Activated B cell treated with CpG ODN at 0.5 μM for 24 hours (primary cell): Measurements from ENCODE around the gene LDAH. TPM values are rescaled to one million over a fixed set of nuclear protein-coding genes. Genes with fewer than 3 reads are reported as not detected.
A peak's percentile ranks its signal among the peaks of the same experiment; 100 is the strongest.

Source experiments
- ATAC-seq: fragments of 200-7000 bp; cut with Tn5 transposase; one replicate; pipeline ENCODE4 v1.10.0; 2021; ENCODE audit warnings: low read depth, mild to moderate bottlenecking, moderate library complexity
- CTCF ChIA-PET: fragments of 350-600 bp; sonication (Branson Sonifier 250); formaldehyde crosslinking; loops from one replicate; lab custom pipeline; 2021; ENCODE audit warnings: antibody characterized with exemption; lab: Charles Lee
- POLR2A ChIA-PET: fragments of 350-600 bp; sonication (Branson Sonifier 250); formaldehyde crosslinking; loops from one replicate; lab custom pipeline; 2021; ENCODE audit warnings: antibody characterized with exemption; lab: Charles Lee
- DNase-seq: peaks from one replicate; pipeline ENCODE4 v3.0.0; 2022
- H3K27ac Mint-ChIP-seq: one replicate; pipeline ENCODE4 v1.8.0; 2020; ENCODE audit warnings: mixed read lengths
- H3K27me3 Mint-ChIP-seq: one replicate; pipeline ENCODE4 v1.8.0; 2021; ENCODE audit warnings: mixed read lengths
- H3K36me3 Mint-ChIP-seq: one replicate; pipeline ENCODE4 v1.8.0; 2021; ENCODE audit warnings: low read depth, mixed read lengths
- H3K4me1 Mint-ChIP-seq: one replicate; pipeline ENCODE4 v1.8.0; 2021; ENCODE audit warnings: mixed read lengths
- H3K4me3 Mint-ChIP-seq: one replicate; pipeline ENCODE4 v1.8.0; 2020; ENCODE audit warnings: mild to moderate bottlenecking, mixed read lengths
- H3K9me3 Mint-ChIP-seq: one replicate; pipeline ENCODE4 v1.8.0; 2020; ENCODE audit warnings: mixed read lengths
- CTCF ChIP-seq: fragments of 200-600 bp; IDR thresholded peaks from one replicate; pipeline ENCODE4 v1.8.0; 2022; ENCODE audit warnings: antibody characterized with exemption, mild to moderate bottlenecking
- intact Hi-C: fragments of 100-400 bp; cut with micrococcal nuclease; formaldehyde crosslinking; loops from one replicate; pipeline ENCODE4 v1.15.1; 2024
- total RNA-seq: library from RNA; stranded (reverse); gene quantifications from 2 replicates; pipeline ENCODE4 v1.2.3, GENCODE V29; 2022

Gene LDAH
- total RNA-seq, 1 donor from 2014 or later = 31.2 TPM

GRCh38 chr2:20698916-20699613 lies 123.8 kb downstream of the LDAH start:
- Mint-ChIP-seq H3K36me3 (peaks cover 10% of the 10 kb centered on the region), H3K4me3 (peak overlapping the region; percentile 30), H3K9me3 (no peaks in the 10 kb centered on the region), H3K27me3 (no peaks in the 10 kb centered on the region), H3K4me1 (peaks cover 29% of the 10 kb centered on the region), H3K27ac (peak overlapping the region; percentile 51)
- CTCF ChIA-PET = interaction anchor here (0.7 to 2.1 kb wide), 3 partner anchors 8 to 22 kb away, joined by 3 to 6 read pairs (median 4); no protein-coding TSS in a partner anchor
- intact Hi-C loops = loop anchor here (5.0 kb wide), 1 partner anchor 43 kb away; no protein-coding TSS in a partner anchor
- no peak for DNase-seq
- no peak for TF ChIP-seq CTCF
- ATAC-seq = peak; percentile 14
- POLR2A ChIA-PET = interaction anchor here (0.6 kb wide), 1 partner anchor 36 kb away, joined by 6 read pairs; no protein-coding TSS in a partner anchor

DNA sequence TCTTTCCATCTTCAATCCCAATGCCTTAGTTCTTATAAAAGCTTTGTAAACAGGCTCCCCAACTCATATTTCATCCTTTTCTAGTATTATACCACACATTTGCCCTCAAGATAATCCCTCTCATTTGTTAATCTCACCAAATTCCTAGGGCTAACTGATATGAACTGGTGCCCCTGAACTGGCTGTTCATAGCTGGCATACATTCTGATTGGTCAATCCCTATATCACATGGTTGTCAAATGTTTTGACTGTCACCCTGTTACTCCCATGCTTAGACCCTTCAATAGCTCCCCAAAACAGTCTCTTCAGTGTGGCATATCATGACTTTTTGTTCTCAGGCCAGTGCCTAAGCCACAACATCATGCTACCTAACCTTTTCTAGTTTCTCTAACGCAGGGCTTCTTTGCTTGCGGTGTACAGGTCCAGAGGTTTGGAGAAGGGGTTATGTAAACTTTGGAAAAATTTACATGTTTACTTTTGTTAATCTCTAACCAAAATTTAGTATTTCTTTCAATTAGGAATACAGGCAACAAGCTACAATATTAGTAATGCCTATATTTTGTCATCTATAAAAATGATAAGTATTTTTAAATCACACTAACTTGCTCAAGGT lies 125.5 kb downstream of the LDAH start:
- TF ChIP-seq CTCF = no peak
- intact Hi-C loops = loop anchor here (5.0 kb wide), 1 partner anchor 45 kb away; no protein-coding TSS in a partner anchor
- H3K9me3 Mint-ChIP-seq = no peaks in the 10 kb centered on the region
- no peak overlapping the region for H3K4me3 Mint-ChIP-seq
- ChIA-PET POLR2A (no interaction called here), CTCF (interaction anchor here (1.5 kb wide), 1 partner anchor 22 kb away, joined by 3 read pairs; no protein-coding TSS in a partner anchor)
- no peak overlapping the region for H3K27ac Mint-ChIP-seq
- no peak for DNase-seq
- no peak for ATAC-seq
- peaks cover 32% of the 10 kb centered on the region for H3K4me1 Mint-ChIP-seq
- H3K27me3 Mint-ChIP-seq = no peaks in the 10 kb centered on the region
- peaks cover 17% of the 10 kb centered on the region for H3K36me3 Mint-ChIP-seq

DNA sequence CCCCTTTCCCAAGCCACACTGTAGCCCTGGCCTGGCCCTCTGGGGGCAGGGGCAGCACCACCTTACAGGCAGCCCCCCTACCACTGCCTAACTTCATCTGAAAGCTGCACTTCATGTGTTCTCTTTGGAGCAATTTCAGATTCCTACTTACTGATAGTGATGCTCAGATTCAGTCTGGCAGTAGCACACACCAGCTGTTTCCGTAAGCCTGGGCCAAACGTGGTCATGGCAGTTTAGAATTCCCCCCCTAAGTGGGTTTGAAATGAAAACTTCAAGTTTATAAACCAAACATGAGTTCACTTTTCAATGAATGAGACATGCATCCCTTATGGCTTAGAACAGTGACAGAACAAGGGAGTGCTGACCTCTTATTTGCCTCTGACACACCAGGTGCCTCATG lies 126.5 kb downstream of the LDAH start:
- Mint-ChIP-seq H3K9me3 (no peaks in the 10 kb centered on the region), H3K4me3 (no peak overlapping the region), H3K27me3 (no peaks in the 10 kb centered on the region), H3K36me3 (peaks cover 20% of the 10 kb centered on the region), H3K4me1 (peaks cover 32% of the 10 kb centered on the region), H3K27ac (no peak overlapping the region)
- POLR2A ChIA-PET = no interaction called here
- CTCF ChIA-PET = no interaction called here
- no peak for TF ChIP-seq CTCF
- intact Hi-C loops = loop anchor here (5.0 kb wide), 1 partner anchor 46 kb away; no protein-coding TSS in a partner anchor
- DNase-seq (no peak), ATAC-seq (no peak)

- peaks cover 33% of the 10 kb centered on the region for H3K36me3 Mint-ChIP-seq
- intact Hi-C loops = no loop called here
- DNase-seq (no peak), ATAC-seq (no peak)
- peaks cover 18% of the 10 kb centered on the region for H3K4me1 Mint-ChIP-seq
- ChIA-PET POLR2A (no interaction called here), CTCF (interaction anchor here (1.1 kb wide), 1 partner anchor 18 kb away, joined by 4 read pairs; no protein-coding TSS in a partner anchor)
- no peaks in the 10 kb centered on the region for H3K27me3 Mint-ChIP-seq
- no peak overlapping the region for H3K4me3 Mint-ChIP-seq
- no peaks in the 10 kb centered on the region for H3K9me3 Mint-ChIP-seq
- TF ChIP-seq CTCF = no peak
- H3K27ac Mint-ChIP-seq = no peak overlapping the region
These were observed 129.6 kb downstream of the LDAH start for GRCh38 chr2:20693317-20693716.

- ChIA-PET POLR2A (no interaction called here), CTCF (interaction anchor here (1.0 to 1.1 kb wide), 2 partner anchors 14 to 15 kb away, joined by 3 read pairs; no protein-coding TSS in a partner anchor)
- no peak for ATAC-seq
- no peak for DNase-seq
- Mint-ChIP-seq H3K36me3 (peaks cover 45% of the 10 kb centered on the region), H3K4me3 (no peak overlapping the region), H3K4me1 (peaks cover 18% of the 10 kb centered on the region), H3K9me3 (no peaks in the 10 kb centered on the region), H3K27ac (no peak overlapping the region), H3K27me3 (no peaks in the 10 kb centered on the region)
- no peak for TF ChIP-seq CTCF
- intact Hi-C loops = no loop called here
These were observed 130.8 kb downstream of the LDAH start for GRCh38 chr2:20692081-20692480.
